SK-N-SH (cell line): ENCODE measurements around the gene C1QL1.

Experiments used
- EP300 ChIP-seq, 2 experiments: IDR thresholded peaks; 2 replicates each; pipeline versions ENCODE4 v1.4.0 to v1.6.1; 2012; ENCODE audit warnings: borderline replicate concordance in 1 of 2, low read depth in 1 of 2, low read length in 1 of 2
- MXI1 ChIP-seq: IDR thresholded peaks from 2 replicates; pipeline ENCODE4 v1.6.1; 2012; ENCODE audit warnings: mild to moderate bottlenecking, low read depth, low read length, improper control_type of control experiment
- POLR2AphosphoS5 ChIP-seq: IDR thresholded peaks from 2 replicates; pipeline ENCODE4 v1.6.1; 2012; ENCODE audit warnings: low read depth, low read length
- TAF1 ChIP-seq: IDR thresholded peaks from 2 replicates; pipeline ENCODE4 v1.6.1; 2012; ENCODE audit warnings: low read depth, mild to moderate bottlenecking, low read length, moderate library complexity, borderline replicate concordance
- USF1 ChIP-seq: IDR thresholded peaks from 2 replicates; pipeline ENCODE4 v1.4.0; 2012; ENCODE audit warnings: low read depth, borderline replicate concordance
- YY1 ChIP-seq: IDR thresholded peaks from 2 replicates; pipeline ENCODE4 v1.4.0; 2012; ENCODE audit warnings: low read depth, mild to moderate bottlenecking
- TF ChIP-seq, protein P1 (sequence below): fragments of 200-600 bp; sonication (generic); IDR thresholded peaks from 2 replicates; pipeline ENCODE4 v1.6.1; 2017; ENCODE audit warnings: antibody characterized with exemption, mild to moderate bottlenecking, moderate library complexity

DNA sequence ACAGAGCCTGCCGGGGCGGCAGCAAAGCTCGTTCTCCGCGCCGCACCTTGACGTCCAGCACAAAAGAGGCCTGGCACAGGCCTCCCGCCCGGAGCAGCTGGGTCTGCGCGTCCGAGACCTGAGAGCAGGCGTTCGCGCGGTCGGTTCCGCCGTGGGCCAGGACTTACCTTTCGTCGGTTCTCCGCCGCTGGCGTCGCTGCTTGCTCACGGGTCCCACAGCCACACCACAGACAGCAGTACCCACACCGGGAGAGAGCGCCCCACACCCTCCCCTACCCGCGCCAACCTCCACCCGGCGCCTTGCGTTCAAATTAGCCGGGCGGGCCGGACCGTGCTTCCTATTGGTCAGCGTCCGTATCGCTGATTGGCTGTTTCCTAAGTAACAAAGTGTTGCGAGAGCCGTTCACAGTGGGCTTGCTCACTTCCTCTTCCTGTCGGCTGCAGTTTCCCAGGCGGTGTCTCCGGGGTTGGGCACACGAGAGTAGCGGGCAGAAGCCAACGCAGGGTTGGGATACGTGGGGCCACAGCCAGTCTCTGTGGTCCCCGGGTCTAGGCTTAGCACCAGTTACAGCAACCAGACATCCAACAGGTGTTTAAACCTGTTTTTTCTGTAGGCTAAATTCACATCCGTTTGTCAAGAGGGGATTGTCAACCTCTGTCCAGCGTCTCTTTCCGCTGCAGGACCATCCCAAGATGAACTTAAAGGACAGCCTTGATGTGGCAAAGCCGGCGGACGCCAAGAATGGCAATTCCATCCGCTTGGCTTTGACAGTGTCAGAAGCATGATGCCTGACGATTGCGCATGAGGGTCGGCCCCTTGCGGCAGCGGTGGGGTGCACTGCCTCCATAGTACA is 20.4 kb downstream of the C1QL1 start, which contains the start of gene KIF18B:
- TF ChIP-seq TAF1 (peak; percentile 86), POLR2AphosphoS5 (peak; percentile 99), MXI1 (peak; percentile 97), USF1 (no peak), YY1 (no peak), EP300 (IDR thresholded peaks at IDR 0.05; ENCODE audit: borderline replicate concordance in 1 of 2, low read depth in 1 of 2, low read length in 1 of 2) (no peak)
- TF ChIP-seq, protein P1, sequence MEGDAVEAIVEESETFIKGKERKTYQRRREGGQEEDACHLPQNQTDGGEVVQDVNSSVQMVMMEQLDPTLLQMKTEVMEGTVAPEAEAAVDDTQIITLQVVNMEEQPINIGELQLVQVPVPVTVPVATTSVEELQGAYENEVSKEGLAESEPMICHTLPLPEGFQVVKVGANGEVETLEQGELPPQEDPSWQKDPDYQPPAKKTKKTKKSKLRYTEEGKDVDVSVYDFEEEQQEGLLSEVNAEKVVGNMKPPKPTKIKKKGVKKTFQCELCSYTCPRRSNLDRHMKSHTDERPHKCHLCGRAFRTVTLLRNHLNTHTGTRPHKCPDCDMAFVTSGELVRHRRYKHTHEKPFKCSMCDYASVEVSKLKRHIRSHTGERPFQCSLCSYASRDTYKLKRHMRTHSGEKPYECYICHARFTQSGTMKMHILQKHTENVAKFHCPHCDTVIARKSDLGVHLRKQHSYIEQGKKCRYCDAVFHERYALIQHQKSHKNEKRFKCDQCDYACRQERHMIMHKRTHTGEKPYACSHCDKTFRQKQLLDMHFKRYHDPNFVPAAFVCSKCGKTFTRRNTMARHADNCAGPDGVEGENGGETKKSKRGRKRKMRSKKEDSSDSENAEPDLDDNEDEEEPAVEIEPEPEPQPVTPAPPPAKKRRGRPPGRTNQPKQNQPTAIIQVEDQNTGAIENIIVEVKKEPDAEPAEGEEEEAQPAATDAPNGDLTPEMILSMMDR = no peak
